Measurements from ENCODE around the gene PCSK2.
A peak's percentile ranks its signal among the peaks of the same experiment; 100 is the strongest.

Gene PCSK2

GRCh38 chr20:17442588-17442987, 215.7 kb downstream of the PCSK2 start:
- H3F3A ChIP-seq (ENCODE audit: insufficient read depth, low read length) = no peaks in the 10 kb centered on the region
- no peaks in the 10 kb centered on the region for H3K27me3 ChIP-seq (replicated peaks; ENCODE audit: insufficient read depth, low read length)
- no peaks in the 10 kb centered on the region for H3K36me3 ChIP-seq (replicated peaks; ENCODE audit: insufficient read depth, low read length)
- H3K79me2 ChIP-seq (ENCODE audit: low read length) = no peaks in the 10 kb centered on the region
- no peak overlapping the region for H2AFZ ChIP-seq (ENCODE audit: low read length)
- H3K9me3 ChIP-seq (replicated peaks; ENCODE audit: insufficient read depth, low read length) = no peaks in the 10 kb centered on the region
- H4K20me1 ChIP-seq (ENCODE audit: insufficient read depth, low read length) = no peaks in the 10 kb centered on the region
- no peaks in the 10 kb centered on the region for H3K9me2 ChIP-seq (replicated peaks; ENCODE audit: insufficient read depth, low read length)
- no peak overlapping the region for H3K4me3 ChIP-seq (ENCODE audit: low read length)
- TF ChIP-seq EZH2 (optimal IDR thresholded peaks at IDR 0.05; ENCODE audit: low read depth, low read length) (no peak), CTCF (IDR thresholded peaks at IDR 0.05; ENCODE audit: low read length) (peak; percentile 9; the same call in 1 of the 2 replicates), EZH2phosphoT487 (IDR thresholded peaks at IDR 0.05; ENCODE audit: low read length) (no peak)
- no peak overlapping the region for H3K27ac ChIP-seq (ENCODE audit: low read length)
- no peak overlapping the region for H3K9ac ChIP-seq (ENCODE audit: low read length)
- DNase-seq = no peak
- no peaks in the 10 kb centered on the region for H3K4me1 ChIP-seq (ENCODE audit: low read length)
- H3K4me2 ChIP-seq (ENCODE audit: low read depth, low read length) = no peak overlapping the region

- Histone ChIP-seq H3F3A (ENCODE audit: insufficient read depth, low read length) (no peaks in the 10 kb centered on the region), H3K79me2 (ENCODE audit: low read length) (no peaks in the 10 kb centered on the region), H3K9me2 (replicated peaks; ENCODE audit: insufficient read depth, low read length) (no peaks in the 10 kb centered on the region), H3K27me3 (replicated peaks; ENCODE audit: insufficient read depth, low read length) (no peaks in the 10 kb centered on the region), H4K20me1 (ENCODE audit: insufficient read depth, low read length) (no peaks in the 10 kb centered on the region), H3K9me3 (replicated peaks; ENCODE audit: insufficient read depth, low read length) (no peaks in the 10 kb centered on the region), H3K4me2 (ENCODE audit: low read depth, low read length) (no peak overlapping the region), H3K4me3 (ENCODE audit: low read length) (no peak overlapping the region), H3K27ac (ENCODE audit: low read length) (no peak overlapping the region), H3K9ac (ENCODE audit: low read length) (no peak overlapping the region), H3K4me1 (ENCODE audit: low read length) (no peaks in the 10 kb centered on the region), H2AFZ (ENCODE audit: low read length) (no peak overlapping the region), H3K36me3 (replicated peaks; ENCODE audit: insufficient read depth, low read length) (no peaks in the 10 kb centered on the region)
- no peak for TF ChIP-seq CTCF (IDR thresholded peaks at IDR 0.05; ENCODE audit: low read length)
- no peak for DNase-seq
Measured at GRCh38 chr20:17443131-17443858, 216.5 kb downstream of the PCSK2 start.

GRCh38 chr20:17444091-17444490, 217.3 kb downstream of the PCSK2 start:
- Histone ChIP-seq H2AFZ (ENCODE audit: low read length) (no peak overlapping the region), H3K4me1 (ENCODE audit: low read length) (no peaks in the 10 kb centered on the region), H3K4me3 (ENCODE audit: low read length) (no peak overlapping the region), H3K27me3 (replicated peaks; ENCODE audit: insufficient read depth, low read length) (no peaks in the 10 kb centered on the region), H4K20me1 (ENCODE audit: insufficient read depth, low read length) (no peaks in the 10 kb centered on the region), H3K9ac (ENCODE audit: low read length) (no peak overlapping the region), H3K27ac (ENCODE audit: low read length) (no peak overlapping the region), H3F3A (ENCODE audit: insufficient read depth, low read length) (no peaks in the 10 kb centered on the region), H3K9me3 (replicated peaks; ENCODE audit: insufficient read depth, low read length) (no peaks in the 10 kb centered on the region), H3K9me2 (replicated peaks; ENCODE audit: insufficient read depth, low read length) (no peaks in the 10 kb centered on the region), H3K79me2 (ENCODE audit: low read length) (no peaks in the 10 kb centered on the region), H3K36me3 (replicated peaks; ENCODE audit: insufficient read depth, low read length) (no peaks in the 10 kb centered on the region), H3K4me2 (ENCODE audit: low read depth, low read length) (no peak overlapping the region)
- no peak for DNase-seq
- TF ChIP-seq CTCF (IDR thresholded peaks at IDR 0.05; ENCODE audit: low read length) = no peak
- TF ChIP-seq EZH2 (optimal IDR thresholded peaks at IDR 0.05; ENCODE audit: low read depth, low read length) = no peak
- TF ChIP-seq EZH2phosphoT487 (IDR thresholded peaks at IDR 0.05; ENCODE audit: low read length) = no peak
